HepG2 (cell line): Measurements from ENCODE around the gene PUS7. TPM values are rescaled to one million over a fixed set of nuclear protein-coding genes. Genes with fewer than 3 reads are reported as not detected.

Source experiments
- SNAI1 ChIP-seq: sonication (generic); formaldehyde crosslinking; IDR thresholded peaks from 2 replicates; pipeline ENCODE4 v1.5.0; 2020; ENCODE audit warnings: mild to moderate bottlenecking, missing genetic modification reagents, borderline replicate concordance
- ZNF225 ChIP-seq: sonication (generic); formaldehyde crosslinking; IDR thresholded peaks from 2 replicates; pipeline ENCODE4 v1.4.0; 2020; ENCODE audit warnings: mild to moderate bottlenecking, missing genetic modification reagents
- ZNF34 ChIP-seq: sonication (generic); formaldehyde crosslinking; IDR thresholded peaks from 2 replicates; pipeline ENCODE4 v1.4.0; 2020; ENCODE audit warnings: mild to moderate bottlenecking, missing genetic modification reagents, borderline replicate concordance
- polyA plus RNA-seq, 8 experiments: library from polyadenylated mRNA; depleted of rRNA in 3 of 8; stranded (reverse) in 7 of 8; unstranded in 1 of 8; fragments of >200 nt; fragmentation: Illumina TruSeq in 4 of 8; extraction: Trizol in 4 of 8; gene quantifications; 2 replicates each; pipeline versions ENCODE4 v1.2.1 to v1.2.3, GENCODE V29; 2011 to 2016; ENCODE audit warnings: low read depth in 4 of 8, missing spikeins in 1 of 8, mixed read lengths in 1 of 8; ENCODE audit not compliant: insufficient read depth in 1 of 8
- total RNA-seq, 5 experiments: library from RNA; depleted of rRNA; stranded (reverse); fragments of >200 nt; fragmentation: Illumina TruSeq; extraction: Trizol; gene quantifications; 2 replicates each; pipeline ENCODE4 v1.2.3, GENCODE V29; 2016; ENCODE audit warnings: low read depth in 1 of 5
- TF ChIP-seq, protein P1 (sequence below), 2 experiments: fragments of 450-650 bp in 1 of 2; sonication (generic) in 1 of 2; formaldehyde crosslinking in 1 of 2; IDR thresholded peaks; 2 replicates each; pipeline versions ENCODE4 v1.6.1 to v1.8.0; 2016 to 2022; ENCODE audit warnings: antibody characterized with exemption in 1 of 2, mild to moderate bottlenecking in 1 of 2, missing genetic modification reagents in 1 of 2
- TF ChIP-seq, protein P2 (sequence below): sonication (generic); formaldehyde crosslinking; conservative IDR thresholded peaks from 2 replicates; pipeline ENCODE4 v1.8.0; 2022; ENCODE audit warnings: low read depth, missing genetic modification reagents

PUS7 gene
- total and polyA plus RNA-seq, 2 of the 13 experiments (the other 11 are each of a cell fraction or from before 2014, with no cell fraction given) = 14.4 to 41.2 TPM

DNA sequence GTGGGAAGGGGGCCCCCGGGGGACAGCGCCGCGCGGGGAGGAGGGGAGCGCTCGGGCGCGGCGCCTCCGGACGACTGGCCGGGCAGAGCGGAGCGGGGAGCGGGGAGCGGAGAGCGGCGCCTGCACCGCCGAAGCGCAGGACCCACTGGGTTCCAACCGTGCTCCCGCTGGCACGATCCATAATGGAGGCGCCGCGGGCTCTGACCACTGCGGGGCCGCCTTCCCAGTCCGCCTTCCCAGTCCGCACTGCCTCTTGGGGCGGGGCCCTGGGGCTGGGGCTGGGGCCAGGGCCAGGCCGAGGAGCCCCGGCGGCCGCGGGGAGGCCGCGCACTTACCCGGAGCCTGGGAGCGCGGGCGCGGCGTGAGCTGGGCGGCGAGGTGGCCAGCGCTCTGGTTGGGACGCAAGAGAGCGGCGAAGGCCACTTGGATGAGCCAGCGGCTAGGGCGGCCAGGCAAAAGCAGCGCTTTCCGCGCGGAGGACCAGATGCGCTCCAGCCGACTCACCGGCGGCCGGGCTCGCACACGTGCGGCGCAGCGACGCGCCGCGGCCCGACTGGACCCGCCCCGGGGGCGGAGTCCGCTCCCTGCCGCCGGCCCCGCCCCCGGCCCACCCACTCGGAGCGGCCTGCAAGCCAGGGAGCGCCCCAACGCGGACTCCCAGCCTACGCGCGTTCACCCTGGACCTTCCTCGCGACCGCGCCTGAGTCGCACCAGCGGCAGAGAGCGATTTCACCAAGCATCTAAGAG is at the start of gene PUS7 (continued):
- TF ChIP-seq, protein P1, sequence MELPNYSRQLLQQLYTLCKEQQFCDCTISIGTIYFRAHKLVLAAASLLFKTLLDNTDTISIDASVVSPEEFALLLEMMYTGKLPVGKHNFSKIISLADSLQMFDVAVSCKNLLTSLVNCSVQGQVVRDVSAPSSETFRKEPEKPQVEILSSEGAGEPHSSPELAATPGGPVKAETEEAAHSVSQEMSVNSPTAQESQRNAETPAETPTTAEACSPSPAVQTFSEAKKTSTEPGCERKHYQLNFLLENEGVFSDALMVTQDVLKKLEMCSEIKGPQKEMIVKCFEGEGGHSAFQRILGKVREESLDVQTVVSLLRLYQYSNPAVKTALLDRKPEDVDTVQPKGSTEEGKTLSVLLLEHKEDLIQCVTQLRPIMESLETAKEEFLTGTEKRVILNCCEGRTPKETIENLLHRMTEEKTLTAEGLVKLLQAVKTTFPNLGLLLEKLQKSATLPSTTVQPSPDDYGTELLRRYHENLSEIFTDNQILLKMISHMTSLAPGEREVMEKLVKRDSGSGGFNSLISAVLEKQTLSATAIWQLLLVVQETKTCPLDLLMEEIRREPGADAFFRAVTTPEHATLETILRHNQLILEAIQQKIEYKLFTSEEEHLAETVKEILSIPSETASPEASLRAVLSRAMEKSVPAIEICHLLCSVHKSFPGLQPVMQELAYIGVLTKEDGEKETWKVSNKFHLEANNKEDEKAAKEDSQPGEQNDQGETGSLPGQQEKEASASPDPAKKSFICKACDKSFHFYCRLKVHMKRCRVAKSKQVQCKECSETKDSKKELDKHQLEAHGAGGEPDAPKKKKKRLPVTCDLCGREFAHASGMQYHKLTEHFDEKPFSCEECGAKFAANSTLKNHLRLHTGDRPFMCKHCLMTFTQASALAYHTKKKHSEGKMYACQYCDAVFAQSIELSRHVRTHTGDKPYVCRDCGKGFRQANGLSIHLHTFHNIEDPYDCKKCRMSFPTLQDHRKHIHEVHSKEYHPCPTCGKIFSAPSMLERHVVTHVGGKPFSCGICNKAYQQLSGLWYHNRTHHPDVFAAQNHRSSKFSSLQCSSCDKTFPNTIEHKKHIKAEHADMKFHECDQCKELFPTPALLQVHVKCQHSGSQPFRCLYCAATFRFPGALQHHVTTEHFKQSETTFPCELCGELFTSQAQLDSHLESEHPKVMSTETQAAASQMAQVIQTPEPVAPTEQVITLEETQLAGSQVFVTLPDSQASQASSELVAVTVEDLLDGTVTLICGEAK (IDR thresholded peaks at IDR 0.05) = no peak
- TF ChIP-seq, protein P1 (CRISPR knock-in tag; IDR thresholded peaks at IDR 0.05) = no peak
- no peak for TF ChIP-seq ZNF34 (CRISPR knock-in tag)
- TF ChIP-seq, protein P2, sequence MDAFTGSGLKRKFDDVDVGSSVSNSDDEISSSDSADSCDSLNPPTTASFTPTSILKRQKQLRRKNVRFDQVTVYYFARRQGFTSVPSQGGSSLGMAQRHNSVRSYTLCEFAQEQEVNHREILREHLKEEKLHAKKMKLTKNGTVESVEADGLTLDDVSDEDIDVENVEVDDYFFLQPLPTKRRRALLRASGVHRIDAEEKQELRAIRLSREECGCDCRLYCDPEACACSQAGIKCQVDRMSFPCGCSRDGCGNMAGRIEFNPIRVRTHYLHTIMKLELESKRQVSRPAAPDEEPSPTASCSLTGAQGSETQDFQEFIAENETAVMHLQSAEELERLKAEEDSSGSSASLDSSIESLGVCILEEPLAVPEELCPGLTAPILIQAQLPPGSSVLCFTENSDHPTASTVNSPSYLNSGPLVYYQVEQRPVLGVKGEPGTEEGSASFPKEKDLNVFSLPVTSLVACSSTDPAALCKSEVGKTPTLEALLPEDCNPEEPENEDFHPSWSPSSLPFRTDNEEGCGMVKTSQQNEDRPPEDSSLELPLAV (CRISPR knock-in tag) = no peak
- 0 out of 2 replicates have a peak, but pooled peaks have one; percentile 48 for TF ChIP-seq ZNF225 (CRISPR knock-in tag)
- TF ChIP-seq SNAI1 (CRISPR knock-in tag) = no peak; the same call in 1 of the 2 replicates
